GM21825 (cell line): ENCODE data around the gene KLHL14.
A peak's percentile ranks its signal among the peaks of the same experiment; 100 is the strongest.

ENCODE experiments used
- ATAC-seq: cut with Tn5 transposase; IDR thresholded peaks from one replicate; pipeline ENCODE4 v1.9.1; 2021; ENCODE audit warnings: mild to moderate bottlenecking, moderate library complexity; ENCODE audit not compliant: unreplicated experiment

KLHL14 gene

GRCh38 chr18:32770666-32771168, 2.1 kb downstream of the KLHL14 start:
- no peak for ATAC-seq

DNA sequence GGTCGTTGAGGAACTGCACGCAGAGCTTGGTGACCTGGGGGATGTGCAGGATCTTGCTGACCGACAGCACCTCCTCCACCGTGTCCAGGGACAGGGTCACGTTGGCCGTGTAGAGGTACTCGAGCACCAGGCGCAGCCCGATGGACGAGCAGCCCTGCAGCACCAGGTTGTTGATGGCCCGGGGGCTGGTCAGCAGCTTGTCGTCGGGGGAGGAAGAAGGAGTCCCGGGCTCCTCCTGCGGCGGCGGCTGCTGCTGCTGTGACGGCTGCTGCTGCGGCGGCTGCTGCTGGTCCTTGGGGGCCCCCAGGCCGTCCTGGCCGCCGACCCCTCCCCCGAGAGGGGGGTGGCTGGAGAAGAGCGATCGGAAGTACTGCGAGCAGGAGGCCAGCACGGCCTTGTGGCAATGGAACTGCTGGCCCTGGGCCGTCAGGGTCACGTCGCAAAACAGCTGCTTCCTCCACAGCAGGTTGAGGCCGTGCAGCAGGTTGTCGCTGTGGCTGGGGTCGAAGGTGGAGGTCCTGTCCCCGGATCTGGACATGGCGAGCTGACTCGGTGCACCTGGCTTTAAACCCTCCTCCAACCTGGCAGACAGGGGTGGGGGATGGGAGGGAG, 2.7 kb downstream of the KLHL14 start:
- no peak for ATAC-seq

DNA sequence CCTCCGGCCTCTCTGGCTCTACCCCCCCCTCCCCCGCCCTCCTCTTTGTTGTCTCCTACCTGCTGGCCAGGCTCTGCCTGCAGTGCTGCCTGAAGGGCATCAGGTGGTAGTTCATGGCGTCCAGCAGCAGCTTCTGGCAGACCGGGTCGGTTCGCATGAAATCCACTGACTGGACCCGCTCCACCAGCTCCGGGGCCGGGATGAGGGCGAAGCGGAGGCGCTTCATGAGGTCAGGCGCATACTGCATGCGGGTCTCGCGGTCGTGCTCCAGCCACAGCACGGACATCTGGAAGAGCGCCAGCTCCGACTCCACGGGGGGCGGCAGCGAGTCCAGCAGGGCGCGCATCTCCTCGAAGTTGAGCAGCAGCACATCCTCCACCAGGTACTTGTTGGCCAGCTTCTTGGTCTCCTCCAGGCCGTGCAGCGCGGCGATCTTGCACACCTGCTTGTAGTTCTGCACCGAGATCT, 3.2 kb downstream of the KLHL14 start:
- no peak for ATAC-seq

GRCh38 chr18:32769071-32769585, 3.7 kb downstream of the KLHL14 start:
- no peak for ATAC-seq

DNA sequence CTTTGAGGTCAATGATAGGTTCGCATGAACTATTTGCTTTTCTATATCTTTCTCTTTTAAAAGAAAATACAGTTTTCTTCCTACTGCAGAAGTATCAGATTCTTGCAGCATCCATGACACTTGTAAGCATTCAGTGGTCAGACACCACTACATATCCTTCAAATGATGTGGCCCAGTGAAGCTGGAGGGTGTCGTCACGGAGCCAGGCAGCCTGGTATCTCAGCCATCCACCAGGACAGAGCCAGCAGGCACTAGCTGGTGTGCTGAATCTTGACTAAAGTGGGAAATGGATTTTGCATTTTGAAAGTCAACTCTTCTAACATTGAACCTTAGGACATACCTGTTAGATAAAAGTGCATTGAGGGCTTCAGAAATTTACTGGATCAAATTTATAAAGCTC, 5.4 kb downstream of the KLHL14 start:
- no peak for ATAC-seq

DNA sequence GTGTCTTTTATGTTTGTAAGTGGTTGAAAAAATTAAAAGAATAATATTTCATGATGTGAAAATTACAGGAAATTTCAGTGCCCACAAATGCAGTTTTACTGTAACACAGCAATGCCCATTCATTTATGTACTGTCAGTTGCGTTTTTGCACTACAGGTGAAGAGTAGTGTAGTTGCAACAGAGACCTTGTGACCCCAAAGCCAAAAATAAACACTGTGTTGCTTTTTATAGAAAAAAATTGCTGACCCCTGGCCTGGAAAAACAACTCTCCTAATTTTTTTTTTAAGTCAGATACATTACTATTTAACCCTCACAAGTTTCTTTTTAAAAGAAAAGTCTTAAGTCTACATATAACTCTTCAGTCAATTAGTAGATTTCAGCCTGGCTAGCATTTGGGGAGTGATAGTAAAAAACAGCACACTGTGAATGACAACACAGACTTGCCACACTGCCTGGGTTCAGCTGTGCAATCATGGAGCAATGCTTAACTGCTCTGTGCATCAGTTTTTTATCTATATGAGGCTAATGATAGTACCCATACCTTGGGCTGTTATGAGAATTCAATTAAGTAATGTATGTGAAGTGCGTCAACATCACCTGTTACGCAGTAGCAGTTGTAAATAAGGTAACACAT, 8.1 kb downstream of the KLHL14 start:
- no peak for ATAC-seq

DNA sequence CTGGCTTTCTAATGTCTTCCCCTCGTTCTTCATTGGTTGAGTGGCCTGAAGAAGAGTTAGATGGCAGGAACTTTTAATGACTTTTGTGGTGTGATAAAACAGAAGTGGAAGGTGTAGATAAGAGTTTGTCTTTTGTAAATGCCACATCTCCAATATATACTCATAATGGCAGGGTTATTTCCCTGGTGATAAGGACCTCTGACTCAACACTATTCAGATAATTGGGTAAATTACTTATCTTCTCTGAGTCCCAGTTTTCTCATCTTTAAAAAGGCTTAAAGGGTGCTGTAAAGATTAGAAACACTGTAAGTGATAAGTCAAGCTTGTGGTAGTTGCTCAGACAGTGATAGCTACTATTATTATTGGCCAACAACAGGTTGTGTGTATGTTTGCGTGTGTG, 9.5 kb downstream of the KLHL14 start:
- no peak for ATAC-seq

DNA sequence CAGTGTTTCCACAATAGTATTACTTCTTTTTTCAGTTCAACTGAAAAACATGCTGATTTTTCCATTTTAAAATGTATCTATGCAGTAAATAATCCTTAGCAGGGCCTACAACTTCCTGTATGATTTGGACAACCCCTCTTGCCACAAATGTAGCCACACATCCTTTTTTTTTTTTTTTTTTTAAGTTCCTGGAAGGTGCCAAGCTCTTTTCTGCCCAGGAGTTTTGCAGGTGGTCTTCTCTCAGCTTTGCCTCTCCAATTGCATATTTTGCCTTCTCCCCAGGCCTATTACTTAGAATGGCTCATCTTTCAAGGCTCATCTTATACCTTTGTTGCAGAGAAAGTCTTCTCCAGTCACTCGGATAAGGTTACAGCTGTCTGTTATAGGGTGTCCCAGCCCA, 11.6 kb downstream of the KLHL14 start:
- no peak for ATAC-seq

- peak; percentile 99 for ATAC-seq
Measured at GRCh38 chr18:32760391-32760790, 12.4 kb downstream of the KLHL14 start.

GRCh38 chr18:32759611-32760167, 13.1 kb downstream of the KLHL14 start:
- ATAC-seq, result no peak

GRCh38 chr18:32754508-32755263, 18.1 kb downstream of the KLHL14 start:
- no peak for ATAC-seq

- ATAC-seq, result no peak
Measured at GRCh38 chr18:32753656-32754260, 19.1 kb downstream of the KLHL14 start.

DNA sequence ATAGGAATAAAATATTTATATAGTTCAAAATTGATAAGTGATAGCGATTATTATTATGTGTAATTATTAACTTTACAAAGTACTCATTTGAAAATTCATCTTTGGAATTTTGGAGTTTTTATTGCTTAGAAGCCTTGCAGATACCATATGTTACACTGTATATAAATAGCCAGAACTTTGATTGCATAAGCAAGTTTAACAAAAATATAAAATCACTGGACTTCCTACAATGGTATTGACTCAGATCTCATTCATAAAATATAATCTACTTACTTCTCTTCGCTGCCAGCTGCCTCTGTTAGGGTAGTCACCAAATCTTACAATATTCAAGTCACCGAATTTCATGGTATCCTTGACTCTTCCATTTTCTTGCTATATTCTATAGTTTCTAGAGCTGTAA, 22.5 kb downstream of the KLHL14 start:
- ATAC-seq, result no peak

- ATAC-seq, result no peak
Measured at GRCh38 chr18:32749809-32750208, 23.0 kb downstream of the KLHL14 start.

DNA sequence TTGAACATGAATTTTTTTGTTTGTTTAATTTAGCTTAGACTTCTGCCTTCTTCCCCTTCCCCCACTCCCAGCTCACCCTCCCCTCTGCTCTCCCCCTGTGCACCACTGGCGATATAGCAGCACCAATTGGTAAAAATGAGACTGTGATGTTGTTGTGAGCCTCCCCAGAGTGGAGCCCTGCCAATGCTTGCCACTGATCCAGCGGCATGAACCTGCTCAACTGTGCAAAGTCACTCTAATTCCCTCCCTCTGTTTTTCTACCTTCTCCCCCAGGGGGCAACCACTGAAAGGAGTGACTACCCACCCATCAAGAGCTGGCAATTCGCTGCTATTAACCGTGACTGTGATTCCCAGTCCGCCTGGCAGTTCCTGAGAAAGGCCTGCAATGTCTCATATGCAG, 30.2 kb downstream of the KLHL14 start:
- no peak for ATAC-seq

DNA sequence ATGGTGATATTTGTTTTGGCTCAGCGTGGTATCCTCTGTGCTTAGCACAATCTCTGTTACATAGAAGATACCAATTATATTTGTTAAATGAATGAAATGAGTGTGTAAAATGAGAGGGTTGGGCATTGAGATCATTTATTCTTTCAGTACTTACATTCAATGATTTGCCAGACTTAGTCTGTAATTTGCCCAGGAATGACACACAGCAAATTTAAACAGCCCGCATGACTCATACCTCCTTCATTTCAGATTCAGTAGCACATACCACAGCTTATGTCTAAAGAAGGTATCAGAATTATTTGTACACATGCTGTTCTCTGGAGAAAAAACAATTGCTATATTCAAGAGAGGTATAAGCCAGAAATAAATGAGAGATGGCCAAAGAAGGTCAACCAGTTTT, 37.0 kb downstream of the KLHL14 start:
- ATAC-seq, result no peak

GRCh38 chr18:32734442-32734841, 38.4 kb downstream of the KLHL14 start:
- no peak for ATAC-seq

GRCh38 chr18:32732165-32732564, 40.7 kb downstream of the KLHL14 start:
- no peak for ATAC-seq

GRCh38 chr18:32730620-32731091, 42.2 kb downstream of the KLHL14 start:
- ATAC-seq, result peak; percentile 96

DNA sequence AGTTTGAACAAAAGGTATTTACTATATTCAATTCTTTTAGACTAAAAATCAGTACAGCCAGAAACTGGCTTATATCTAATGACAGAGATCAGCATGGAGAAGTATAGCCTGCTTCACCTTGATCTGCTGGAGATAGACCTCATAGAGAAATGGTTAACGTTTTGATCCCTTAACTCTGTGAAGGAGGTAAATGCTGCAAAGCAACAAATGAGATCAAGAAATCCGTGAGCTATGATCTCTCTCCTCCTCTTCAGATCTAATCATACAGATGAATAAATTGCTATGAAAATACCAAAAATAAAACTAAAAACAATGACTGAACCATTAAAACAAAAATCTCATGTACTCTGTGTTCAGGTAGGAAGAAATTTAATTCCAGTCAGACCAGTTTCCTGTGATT, 42.8 kb downstream of the KLHL14 start:
- no peak for ATAC-seq
